ENCODE measurements around the gene SEMA4G. TPM values are rescaled to one million over a fixed set of nuclear protein-coding genes. Genes with fewer than 3 reads are reported as not detected.

The SEMA4G gene
- total RNA-seq, 1 experiment from 2014 or later: 29.4 TPM

GRCh38 chr10:100978121-100978900 lies 9.0 kb downstream of the SEMA4G start:
- peaks cover 3 to 8% of the 10 kb centered on the region in 2 experiments; a peak in 3 of 4 replicates for H3K4me1 ChIP-seq (ENCODE audit: control insufficient read depth in 1 of 2, insufficient read depth in 2 of 2, low read length in 2 of 2)
- ChIA-PET CTCF (no interaction called here), RAD21 (ENCODE audit: low non-redundant PET in 1 of 2, low total read pairs in 2 of 2, uncharacterized antibody in 2 of 2, unreplicated experiment in 2 of 2) (no interaction called here), POLR2A (no interaction called here)
- DNase-seq (ENCODE audit: low read depth, low spot score) (no peak), ATAC-seq (no peak)
- no peak overlapping the region for H2AFZ ChIP-seq (ENCODE audit: low read depth, low read length, poor library complexity, severe bottlenecking)
- intact Hi-C loops (cut with micrococcal nuclease): no loop called here
- no TSS peak for BruUV-seq (replicated peaks)
- H3K4me2 ChIP-seq (ENCODE audit: low read length): no peak overlapping the region
- no peak overlapping the region for H3K27ac ChIP-seq (ENCODE audit: low read depth, low read length)
- no peaks in the 10 kb centered on the region for H4K20me1 ChIP-seq (ENCODE audit: insufficient read depth)
- H3K27me3 ChIP-seq (ENCODE audit: insufficient read depth, low read length): no peaks in the 10 kb centered on the region
- TF ChIP-seq RAD21 (IDR thresholded peaks at IDR 0.05; ENCODE audit: low read depth) (no peak), POLR2A (IDR thresholded peaks at IDR 0.05; ENCODE audit: borderline replicate concordance, extremely low read depth, insufficient read depth, insufficient read length) (no peak), SRF (IDR thresholded peaks at IDR 0.05; ENCODE audit: low read depth) (no peak), ELF1 (IDR thresholded peaks at IDR 0.05; ENCODE audit: borderline replicate concordance, low read depth) (no peak), ATF3 (IDR thresholded peaks at IDR 0.05) (no peak), POLR2AphosphoS5 (IDR thresholded peaks at IDR 0.05; ENCODE audit: low read depth, low read length) (no peak), CBX3 (IDR thresholded peaks at IDR 0.05; ENCODE audit: low read depth) (no peak), FOSL1 (IDR thresholded peaks at IDR 0.05; ENCODE audit: low read depth) (no peak), EGR1 (IDR thresholded peaks at IDR 0.05; ENCODE audit: low read depth) (no peak), SIN3A (IDR thresholded peaks at IDR 0.05; ENCODE audit: low read depth) (no peak), CTCF (IDR thresholded peaks at IDR 0.05 in 2 of 3, conservative IDR thresholded peaks at IDR 0.05 in 1 of 3; ENCODE audit: borderline replicate concordance in 1 of 3, insufficient read depth in 1 of 3, low read depth in 2 of 3, low read length in 2 of 3) (no peak), YY1 (IDR thresholded peaks at IDR 0.05; ENCODE audit: extremely low read depth, insufficient replicate concordance, low read depth, low read length) (no peak)
- H3K9me3 ChIP-seq (ENCODE audit: control insufficient read depth in 1 of 2, insufficient read depth in 1 of 2, low read depth in 1 of 2, low read length in 2 of 2): no peaks in the 10 kb centered on the region
- H3K36me3 ChIP-seq (ENCODE audit: control insufficient read depth in 1 of 2, insufficient read depth in 2 of 2, low read length in 2 of 2): peaks cover 4 to 14% of the 10 kb centered on the region in 2 experiments; a peak in 3 of 4 replicates
- H3K9ac ChIP-seq (ENCODE audit: low read length): no peak overlapping the region
- no peaks in the 10 kb centered on the region for H3K9me2 ChIP-seq (ENCODE audit: insufficient read depth)
- no peak overlapping the region for H3K4me3 ChIP-seq (replicated peaks in 1 of 2; ENCODE audit: low read depth in 1 of 2, low read length in 2 of 2)
- H3K79me2 ChIP-seq (ENCODE audit: insufficient read depth, low read length): no peaks in the 10 kb centered on the region

Measured in HCT116 (cell line).